HG02981 (cell line): Measurements from ENCODE around the gene UBE2D3.
A peak's percentile ranks its signal among the peaks of the same experiment; 100 is the strongest.
"Not testable (repeated sequence)": the region's sequence is repeated elsewhere in the genome, so short reads cannot be mapped to it uniquely, and the experiment has no call there.

Experiments used
- ATAC-seq: cut with Tn5 transposase; IDR thresholded peaks from one replicate; pipeline ENCODE4 v1.9.1; 2021; ENCODE audit warnings: mild to moderate bottlenecking, moderate library complexity; ENCODE audit not compliant: unreplicated experiment

Gene UBE2D3

GRCh38 chr4:102826890-102827673 lies at the start of gene UBE2D3:
TSS of gene UBE2D3 (minus strand) at chr4:102827551. CDS start at chr4:102826508, 1,043 bp downstream.
- ATAC-seq: peak; percentile 26

- no peak for ATAC-seq
These were observed 44.4 kb upstream of the UBE2D3 start for GRCh38 chr4:102871772-102872171.

- no peak for ATAC-seq
These were observed 42.3 kb upstream of the UBE2D3 start for GRCh38 chr4:102869569-102870197.

- peak; percentile 87 for ATAC-seq
These were observed 41.6 kb upstream of the UBE2D3 start, which contains the start of gene CISD2 for GRCh38 chr4:102868781-102869568. TSS of gene CISD2 (plus strand) at chr4:102868992. CDS start at chr4:102869085, 93 bp downstream.

- ATAC-seq: no peak
These were observed 40.9 kb upstream of the UBE2D3 start for GRCh38 chr4:102868153-102868780.

- ATAC-seq: no peak
These were observed 40.2 kb upstream of the UBE2D3 start for GRCh38 chr4:102867278-102868152.

- ATAC-seq: not testable (repeated sequence)
These were observed 38.0 kb upstream of the UBE2D3 start for GRCh38 chr4:102865327-102865726.

GRCh38 chr4:102862747-102863146 lies 35.4 kb upstream of the UBE2D3 start:
- no peak for ATAC-seq

- no peak for ATAC-seq
These were observed 34.7 kb upstream of the UBE2D3 start for GRCh38 chr4:102862016-102862415.

- no peak for ATAC-seq
These were observed 33.4 kb upstream of the UBE2D3 start for GRCh38 chr4:102860611-102861324.

GRCh38 chr4:102858828-102859464 lies 31.6 kb upstream of the UBE2D3 start:
- no peak for ATAC-seq

GRCh38 chr4:102850370-102850769 lies 23.0 kb upstream of the UBE2D3 start:
- ATAC-seq: no peak

- ATAC-seq: no peak
These were observed 22.3 kb upstream of the UBE2D3 start for GRCh38 chr4:102849579-102850104.

- ATAC-seq: no peak
These were observed 20.3 kb upstream of the UBE2D3 start for GRCh38 chr4:102847687-102848086.

GRCh38 chr4:102843938-102844337 lies 16.6 kb upstream of the UBE2D3 start:
- no peak for ATAC-seq

GRCh38 chr4:102843273-102843672 lies 15.9 kb upstream of the UBE2D3 start:
- ATAC-seq: no peak

GRCh38 chr4:102842367-102842766 lies 15.0 kb upstream of the UBE2D3 start:
- ATAC-seq: no peak

- ATAC-seq: no peak
These were observed 9.2 kb upstream of the UBE2D3 start for GRCh38 chr4:102836596-102836995.

GRCh38 chr4:102832667-102833066 lies 5.3 kb upstream of the UBE2D3 start:
- ATAC-seq: no peak
